Hematopoietic multipotent progenitor cell treated with erythropoietin and hydrocortisone succinate and interleukin-3 and kit ligand, for 6 days (in vitro differentiated cells): Measurements from ENCODE around the gene RSBN1.
A peak's percentile ranks its signal among the peaks of the same experiment; 100 is the strongest.
"Not testable (repeated sequence)": the region's sequence is repeated elsewhere in the genome, so short reads cannot be mapped to it uniquely, and the experiment has no call there.

Source experiments
- DNase-seq: peaks from one replicate; pipeline ENCODE4 v3.0.0-alpha.2; 2015

The RSBN1 gene

DNA sequence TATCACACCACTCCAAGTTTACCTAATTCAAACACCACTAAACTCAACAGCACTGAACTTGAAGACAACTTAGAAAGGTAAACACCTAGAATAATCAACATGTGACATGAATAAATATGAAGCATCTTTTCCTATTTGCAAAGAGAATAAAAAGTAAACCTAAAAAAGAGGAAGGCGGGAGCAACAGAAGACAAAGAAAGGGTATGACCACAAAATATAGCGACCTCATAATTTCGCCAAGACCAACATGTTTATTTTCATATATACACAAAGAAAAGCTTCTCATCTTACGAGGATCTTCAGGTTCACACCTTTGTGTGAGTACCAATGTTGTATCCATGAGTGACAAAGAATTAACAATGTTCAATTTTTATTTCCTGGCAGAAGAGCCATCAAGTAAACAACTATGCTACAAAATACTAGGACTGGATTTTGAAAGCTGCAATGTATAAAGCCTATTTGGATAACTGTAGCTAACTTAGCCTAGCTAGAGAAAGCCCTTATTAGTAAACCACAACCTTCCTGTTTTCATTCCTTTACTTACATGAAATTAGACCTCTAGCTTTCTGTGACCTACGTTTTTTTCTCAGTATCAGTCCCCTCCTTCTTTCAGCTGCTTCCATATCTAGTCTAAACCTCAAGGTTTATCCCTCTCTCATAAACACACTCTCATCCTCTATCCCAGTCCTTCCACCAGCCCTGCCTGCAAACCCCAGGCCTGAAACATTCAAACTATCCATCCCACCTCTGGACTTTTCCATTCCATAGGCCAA lies 31.7 kb downstream of the RSBN1 start:
- peak; percentile 71 for DNase-seq

DNA sequence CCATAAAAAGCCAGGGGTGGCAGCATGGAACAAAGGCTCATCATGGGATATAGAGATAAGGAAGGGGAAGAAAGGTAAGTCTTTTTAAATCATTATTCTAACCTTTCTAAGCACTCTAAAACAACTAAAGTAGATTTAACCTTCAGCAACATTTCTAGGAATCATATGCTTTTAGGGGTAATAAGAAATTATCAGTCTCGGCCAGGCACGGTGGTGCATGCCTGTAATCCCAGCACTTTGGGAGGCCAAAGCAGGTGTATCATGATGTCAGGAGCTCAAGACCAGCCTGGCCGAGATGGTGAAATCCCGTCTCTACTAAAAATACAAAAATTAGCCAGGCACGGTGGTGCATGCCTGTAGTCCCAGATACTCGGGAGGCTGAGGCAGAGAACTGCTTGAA lies 32.7 kb downstream of the RSBN1 start:
- no peak for DNase-seq

DNA sequence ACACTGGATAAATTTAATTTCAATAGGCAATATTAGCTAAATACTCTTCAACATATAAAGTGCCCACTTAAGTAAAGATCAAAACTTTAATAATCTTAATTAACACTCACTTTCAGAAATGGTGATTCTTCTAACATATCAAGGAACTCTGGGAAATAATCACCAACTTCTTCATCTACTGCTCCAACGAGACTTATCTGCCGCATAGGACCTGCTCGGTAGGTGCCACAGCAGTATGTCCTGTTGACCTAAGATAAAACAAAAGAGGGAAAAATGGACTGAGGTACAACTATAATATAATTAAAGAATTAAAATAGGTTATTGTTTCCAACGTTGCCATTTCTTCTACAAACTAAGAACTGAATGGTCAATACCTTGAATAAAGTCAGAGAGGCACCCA lies 34.7 kb downstream of the RSBN1 start:
- DNase-seq = peak; percentile 79

DNA sequence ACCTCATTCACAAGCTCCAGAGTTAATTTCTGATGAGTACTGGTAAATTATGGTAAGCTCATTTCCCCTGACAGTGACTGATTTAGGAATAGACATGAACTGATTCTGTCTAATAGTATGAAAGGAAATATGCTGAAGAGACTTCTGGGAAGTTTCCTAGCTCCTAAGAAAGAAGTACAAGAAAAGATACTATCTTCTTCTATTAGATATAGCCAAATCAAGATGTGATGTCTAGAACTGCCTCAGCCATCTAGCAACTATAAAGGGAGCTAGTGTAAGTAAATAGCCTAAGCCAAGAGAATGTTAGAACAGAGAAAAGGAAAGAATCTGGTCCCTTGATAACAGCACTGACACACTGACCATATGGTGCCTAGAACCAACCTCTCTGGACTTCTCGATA lies 42.2 kb downstream of the RSBN1 start:
- DNase-seq = no peak

DNA sequence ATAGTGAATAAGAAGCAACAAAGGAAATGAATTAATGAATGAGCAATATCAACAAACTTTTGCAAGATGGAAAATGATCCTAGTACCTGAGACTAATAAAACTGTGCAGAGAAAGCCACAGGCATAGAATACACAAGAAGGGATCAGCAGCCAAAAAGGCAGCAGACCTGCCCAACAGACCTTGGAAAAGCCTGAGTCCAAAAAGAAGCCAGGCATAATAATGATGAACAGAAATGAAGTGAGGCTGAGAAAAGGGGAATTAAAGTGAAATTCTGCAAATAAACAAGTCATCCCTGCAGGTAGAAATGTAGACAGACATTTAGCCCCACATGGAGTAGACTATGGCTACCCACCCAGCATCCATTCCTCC lies 42.7 kb downstream of the RSBN1 start:
- no peak for DNase-seq

DNA sequence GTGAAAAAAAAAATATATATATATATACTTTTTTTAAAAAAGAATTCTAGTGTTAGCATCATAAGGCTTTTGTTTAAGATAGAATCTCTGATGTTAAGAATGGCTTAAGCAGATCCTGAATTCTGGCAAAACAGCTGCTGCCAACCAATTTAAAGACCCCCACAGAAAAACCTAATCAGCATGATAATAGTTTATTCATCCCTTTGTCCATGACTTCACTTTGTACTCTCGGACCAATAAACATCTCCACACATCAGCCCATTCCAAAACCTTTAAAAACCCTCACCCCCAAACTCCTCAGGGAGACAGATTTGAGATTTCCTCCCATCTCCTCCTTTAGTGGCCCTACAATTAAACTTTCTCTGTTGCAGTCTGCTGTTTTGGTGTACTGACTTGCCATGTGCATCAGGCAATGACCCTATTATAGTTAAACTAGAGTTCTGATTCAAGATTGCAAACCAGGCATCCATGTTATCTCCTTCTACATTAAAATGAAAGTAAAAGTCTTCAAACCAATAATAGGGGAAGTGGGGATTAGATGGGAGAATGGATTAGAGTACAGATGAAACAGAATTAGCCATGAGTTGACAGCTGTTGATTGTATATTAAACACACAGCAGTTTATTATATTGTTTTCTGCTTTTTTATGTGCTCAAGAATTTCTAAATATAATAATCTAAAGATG lies 43.2 kb downstream of the RSBN1 start:
- DNase-seq = no peak

DNA sequence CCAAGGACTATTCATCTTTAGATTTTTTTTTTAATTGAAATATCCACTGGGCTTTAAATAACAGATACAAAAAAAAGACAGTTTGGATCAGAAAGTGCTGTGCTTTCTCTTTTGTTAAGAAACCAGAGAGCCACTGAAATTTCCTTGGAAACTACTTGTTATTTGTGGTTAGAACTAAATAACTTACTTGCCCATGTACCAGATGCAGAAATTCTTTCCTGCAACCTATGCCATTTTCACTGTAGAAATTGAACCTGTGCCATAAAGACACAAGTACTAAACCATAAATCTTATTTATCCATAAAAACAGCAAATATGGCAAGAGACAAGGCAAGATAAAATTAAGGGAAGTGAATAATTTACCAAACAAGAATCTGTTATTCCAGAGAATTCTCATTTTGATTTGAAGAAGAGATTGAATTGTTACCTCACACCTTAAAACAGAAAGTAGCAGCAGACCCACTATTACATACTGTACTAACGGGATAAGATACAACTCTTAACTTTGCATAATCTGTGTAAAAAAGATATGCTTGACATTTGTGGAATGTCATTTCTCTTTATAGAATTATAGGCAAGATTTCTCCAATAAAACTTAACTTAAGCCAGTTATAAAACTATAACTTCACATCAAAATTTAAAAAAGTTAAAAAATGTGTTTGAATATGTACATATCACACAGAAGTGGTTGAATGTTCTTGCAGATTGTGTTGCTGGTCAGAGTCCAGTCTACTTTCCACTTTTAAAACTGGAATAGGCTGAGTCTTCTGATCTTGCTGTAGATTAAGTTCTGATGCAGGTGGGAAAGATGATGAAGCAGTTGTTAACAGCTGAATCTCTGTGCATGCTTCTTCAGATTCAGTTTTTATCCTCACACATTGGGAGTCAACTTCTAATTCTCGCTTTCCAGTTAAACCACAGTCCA lies 46.7 kb downstream of the RSBN1 start:
- no peak for DNase-seq

DNA sequence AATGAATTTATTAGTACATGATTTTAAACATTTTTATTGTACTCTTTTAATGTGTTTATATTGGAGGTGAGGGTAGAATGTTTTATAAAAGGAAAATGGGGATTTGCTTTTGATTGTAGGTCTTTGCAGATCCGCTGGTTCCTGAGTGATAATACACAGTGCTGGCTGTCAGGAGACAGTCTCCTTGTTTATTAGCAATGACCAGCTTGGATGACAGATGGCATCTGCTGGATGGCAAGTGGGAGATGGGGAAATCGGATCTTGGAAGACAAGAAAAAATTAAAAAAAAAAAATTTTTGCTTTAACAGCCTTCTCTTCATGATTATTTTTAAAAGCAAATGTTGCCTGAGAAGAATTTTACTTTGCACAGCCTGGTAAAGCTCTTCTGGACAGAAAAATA lies 48.6 kb downstream of the RSBN1 start:
- DNase-seq = no peak

DNA sequence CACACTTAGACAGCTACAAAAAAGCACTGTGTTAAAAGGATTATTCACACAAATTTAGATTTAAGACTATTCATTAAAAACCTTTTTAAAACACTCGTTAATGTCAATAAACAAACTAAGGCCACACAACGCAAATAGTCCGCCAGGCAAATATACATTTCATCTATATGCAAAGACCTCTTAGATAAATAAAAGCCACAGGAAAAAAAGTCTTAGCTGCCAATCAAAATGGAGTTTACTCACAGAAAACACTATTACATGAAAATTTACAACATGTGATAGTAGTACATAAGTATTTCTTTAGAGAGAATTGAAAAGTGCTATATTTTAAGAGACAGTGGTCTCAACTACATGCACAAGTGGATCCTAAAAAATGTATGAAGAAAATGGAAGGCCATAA lies 50.3 kb downstream of the RSBN1 start:
- no peak for DNase-seq

DNA sequence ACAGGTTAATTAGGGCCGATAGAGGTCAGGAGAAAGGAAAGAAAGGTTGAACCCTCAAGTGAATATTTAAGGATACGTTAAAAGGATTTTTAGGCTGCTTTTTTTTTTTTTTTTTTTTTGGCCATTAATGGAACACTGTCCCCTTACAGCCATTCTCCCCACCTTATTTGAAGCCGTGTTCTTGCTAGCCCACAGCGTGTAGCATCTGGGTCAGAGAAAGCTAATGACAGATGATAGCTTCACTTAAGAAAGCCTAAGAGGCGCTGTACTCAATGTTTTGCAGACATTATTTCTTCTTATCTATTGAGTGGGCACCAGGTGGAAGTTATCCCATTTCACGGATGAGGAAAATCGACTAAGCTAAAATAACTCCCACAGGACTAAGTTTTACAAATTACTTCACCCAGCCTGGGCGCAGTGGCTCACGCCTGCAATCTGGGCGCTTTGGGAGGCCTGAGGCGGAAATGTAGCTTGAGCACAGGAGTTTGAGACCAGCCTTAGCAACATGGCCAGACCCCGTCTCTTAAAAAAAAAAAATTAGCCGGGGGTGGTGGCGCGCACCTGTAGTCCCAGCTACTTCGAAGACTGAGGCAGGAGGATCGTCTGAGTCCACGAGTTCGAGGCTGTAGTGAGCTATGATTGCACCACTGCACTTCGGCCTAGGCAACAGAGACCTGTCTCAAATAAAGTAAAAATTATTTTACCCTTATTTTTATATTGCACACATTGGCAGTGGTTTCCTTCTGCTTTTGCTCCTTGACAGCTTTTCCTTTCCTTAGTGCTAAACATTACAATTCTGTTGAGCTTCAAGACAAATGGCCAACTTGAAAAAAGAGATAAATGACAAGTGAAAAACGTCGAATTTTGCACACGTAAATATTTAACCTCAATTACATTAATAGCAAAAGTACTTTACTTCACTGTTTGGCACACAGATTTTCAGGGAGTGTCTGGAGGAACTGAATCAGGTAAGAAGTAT lies 51.9 kb downstream of the RSBN1 start:
- DNase-seq = peak; percentile 53

DNA sequence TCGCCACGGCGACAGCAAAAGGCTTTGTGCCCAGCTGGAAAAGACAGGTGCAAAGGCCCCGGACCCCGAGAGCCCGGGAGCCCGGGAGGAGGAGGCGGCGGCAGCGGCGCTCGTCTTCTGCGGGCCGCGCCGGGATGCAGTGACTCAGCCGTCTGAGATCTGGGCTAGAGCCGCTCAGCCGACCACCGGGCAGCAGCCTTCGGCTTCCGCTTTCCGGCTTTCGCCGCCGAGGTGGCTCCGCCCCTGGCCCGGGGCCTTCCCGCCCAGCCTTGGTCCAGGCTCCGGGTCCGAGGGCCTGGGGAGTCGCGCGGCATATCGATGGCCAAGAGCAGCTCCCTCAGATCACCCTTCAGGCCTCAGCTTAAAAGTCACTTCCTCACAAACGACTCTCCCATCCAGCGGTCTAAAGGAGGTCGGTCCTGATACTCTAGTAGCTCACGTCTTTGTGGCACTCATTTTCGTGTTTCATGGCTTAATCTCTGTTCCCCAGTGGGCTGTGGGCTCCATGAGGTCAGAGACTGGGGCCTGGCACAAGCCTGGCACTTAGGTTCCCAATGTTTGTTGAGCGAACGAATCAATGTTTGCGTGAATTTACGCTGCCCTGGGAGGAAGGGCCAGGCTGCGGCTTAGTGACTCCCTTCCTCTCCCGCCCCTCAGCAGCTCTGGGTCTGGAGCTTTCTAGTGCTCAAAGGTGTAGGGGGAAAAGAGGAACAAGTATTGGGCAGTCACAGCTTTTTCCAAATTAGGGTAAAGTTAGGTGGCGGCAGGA lies 52.8 kb downstream of the RSBN1 start, which contains the start of gene PHTF1:
TSS of gene PHTF1 (minus strand) at position 154 of the 769 bp plus-strand sequence. CDS start 783 bp downstream, outside the sequence.
- peak; percentile 88 for DNase-seq

DNA sequence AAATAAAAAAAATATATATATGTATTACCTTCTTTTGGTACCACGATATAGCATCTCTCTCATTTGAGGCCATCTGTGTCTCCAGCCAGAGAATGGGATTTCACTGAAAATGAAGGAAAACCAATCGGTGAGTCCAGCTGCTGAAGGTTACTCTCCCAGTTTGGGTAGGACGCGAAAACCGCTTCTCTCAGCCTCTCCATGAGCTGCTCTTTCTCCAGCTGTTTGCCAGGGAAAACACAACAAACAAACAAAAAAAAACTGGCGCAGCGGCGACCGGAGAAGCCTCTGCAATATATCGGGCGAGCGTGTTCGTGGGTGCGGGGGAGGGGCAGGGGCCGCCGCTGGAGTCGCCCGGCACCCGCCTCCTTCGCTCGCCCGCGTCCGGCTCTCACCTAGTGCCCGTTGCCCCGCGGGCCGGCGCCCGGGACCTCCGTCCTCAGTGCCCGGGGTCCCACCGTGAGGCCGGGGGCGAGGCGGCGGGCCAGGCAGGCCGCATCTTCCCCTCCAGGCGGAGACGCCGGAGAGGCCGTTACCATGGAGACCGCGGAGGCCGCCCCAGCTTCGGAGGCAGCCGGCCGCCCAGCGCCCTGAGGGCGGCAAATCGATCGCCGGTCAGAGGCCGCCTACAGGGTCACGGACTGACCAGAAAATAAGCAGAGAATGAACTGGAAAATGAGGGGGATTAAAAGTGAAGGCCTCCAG lies 53.5 kb downstream of the RSBN1 start:
- DNase-seq = peak; percentile 78

DNA sequence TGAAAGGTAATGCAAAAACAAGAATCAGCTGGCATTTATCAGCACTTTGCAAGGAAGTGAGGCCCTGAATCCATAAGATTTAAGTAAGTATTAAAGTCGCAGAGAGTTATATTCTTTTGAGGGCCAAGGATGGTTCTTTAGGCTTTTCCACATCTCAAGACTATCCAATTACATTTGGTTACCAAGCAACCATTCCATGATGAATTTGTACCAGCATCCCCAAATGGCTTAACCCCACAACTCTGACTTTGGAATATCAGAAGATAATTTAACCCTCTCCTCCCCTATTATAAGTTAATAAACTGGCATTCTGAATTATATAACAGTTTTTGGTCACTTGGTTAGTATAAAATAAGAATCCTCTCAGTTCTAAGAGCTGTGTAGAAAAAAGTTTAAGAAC lies 55.8 kb downstream of the RSBN1 start:
- DNase-seq = no peak

DNA sequence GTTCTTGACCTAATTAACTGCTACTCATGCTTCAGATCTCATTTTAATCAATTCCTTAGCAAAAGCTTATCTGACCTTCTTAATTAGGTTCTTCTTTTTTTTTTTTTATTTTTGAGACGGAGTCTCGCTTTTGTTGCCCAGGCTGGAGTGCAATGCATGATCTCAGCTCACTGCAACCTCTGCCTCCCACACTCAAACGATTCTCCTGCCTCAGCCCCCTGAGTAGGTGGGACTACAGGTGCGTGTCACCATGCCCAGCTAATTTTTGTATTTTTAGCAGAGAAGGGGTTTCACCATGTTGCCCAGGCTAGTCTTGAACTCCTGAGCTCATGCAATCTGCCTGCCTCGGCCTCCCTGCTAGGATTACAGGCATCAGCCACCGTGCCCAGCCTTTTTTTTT lies 58.9 kb downstream of the RSBN1 start:
- not testable (repeated sequence) for DNase-seq

DNA sequence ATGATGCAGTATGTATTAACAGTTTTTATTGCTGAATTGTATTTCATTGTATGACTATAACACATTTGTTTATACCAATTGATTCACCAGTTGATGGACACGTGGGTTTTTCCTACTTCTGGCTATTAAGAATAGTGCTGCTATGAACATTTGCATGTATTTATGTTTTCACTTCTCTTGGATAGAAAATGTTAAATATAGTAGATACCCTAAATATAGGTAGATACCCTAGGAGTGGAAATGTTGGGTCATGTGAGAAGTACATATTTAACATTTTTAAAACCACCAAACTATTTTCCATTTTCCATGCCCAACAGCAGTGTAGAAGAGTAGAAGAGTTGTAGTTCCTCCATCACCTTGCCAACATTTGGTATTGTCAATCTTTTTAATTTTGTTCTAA lies 60.8 kb downstream of the RSBN1 start:
- DNase-seq = no peak

DNA sequence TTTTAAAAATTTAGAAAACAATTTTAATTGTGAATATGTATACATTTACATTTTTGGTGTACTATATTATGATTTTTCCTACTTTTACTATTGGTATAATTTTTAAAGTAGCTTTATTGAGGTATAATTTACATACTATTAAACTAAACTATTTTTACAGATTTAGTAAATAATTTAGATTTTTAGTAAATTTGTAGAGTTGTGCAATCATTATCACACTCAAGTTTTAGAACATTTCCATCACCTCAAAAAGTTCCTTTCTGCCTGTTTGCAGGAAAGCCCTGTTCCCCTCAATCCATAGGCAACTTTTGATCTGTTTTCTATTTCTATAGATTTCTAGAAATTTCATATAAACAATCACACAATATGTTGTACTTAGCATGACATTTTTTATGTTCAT lies 61.2 kb downstream of the RSBN1 start:
- no peak for DNase-seq

DNA sequence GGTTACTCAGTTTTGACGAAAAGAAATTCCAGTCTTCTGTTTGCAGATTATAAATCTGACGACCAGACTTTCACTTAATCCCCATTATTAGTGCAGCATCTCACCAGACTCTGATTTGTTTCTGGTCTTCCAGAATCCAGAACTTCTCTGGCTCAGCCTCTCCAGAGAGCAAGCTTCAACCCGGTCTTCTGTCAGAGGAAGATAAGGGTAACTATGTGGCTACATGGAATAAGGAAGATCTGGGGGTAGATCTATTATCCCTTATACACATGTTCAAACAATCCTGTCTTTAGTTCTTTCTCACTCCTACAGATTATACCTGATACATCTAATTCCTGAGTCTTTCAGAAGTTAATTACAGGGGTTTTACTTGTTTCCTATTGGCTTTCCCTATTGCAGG lies 62.9 kb downstream of the RSBN1 start:
- DNase-seq = no peak

DNA sequence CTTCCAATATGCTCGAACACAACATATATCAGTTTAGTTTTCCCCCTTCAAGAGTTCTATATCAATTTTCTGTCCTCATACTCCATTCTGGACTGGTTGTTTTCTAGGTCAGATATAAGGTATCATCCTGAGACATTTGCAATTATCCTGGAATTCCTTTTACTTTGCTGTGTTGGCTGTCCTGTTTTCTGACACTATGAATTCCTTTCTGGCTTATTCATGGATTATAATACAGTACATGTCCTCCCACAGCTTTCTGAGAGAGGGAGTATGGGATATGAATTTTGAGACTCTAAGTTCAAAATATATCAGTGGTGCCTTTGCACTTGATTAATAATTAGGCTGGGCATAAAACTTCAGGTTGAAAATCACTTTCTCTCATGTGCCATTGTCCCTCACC lies 64.9 kb downstream of the RSBN1 start:
- DNase-seq = no peak

DNA sequence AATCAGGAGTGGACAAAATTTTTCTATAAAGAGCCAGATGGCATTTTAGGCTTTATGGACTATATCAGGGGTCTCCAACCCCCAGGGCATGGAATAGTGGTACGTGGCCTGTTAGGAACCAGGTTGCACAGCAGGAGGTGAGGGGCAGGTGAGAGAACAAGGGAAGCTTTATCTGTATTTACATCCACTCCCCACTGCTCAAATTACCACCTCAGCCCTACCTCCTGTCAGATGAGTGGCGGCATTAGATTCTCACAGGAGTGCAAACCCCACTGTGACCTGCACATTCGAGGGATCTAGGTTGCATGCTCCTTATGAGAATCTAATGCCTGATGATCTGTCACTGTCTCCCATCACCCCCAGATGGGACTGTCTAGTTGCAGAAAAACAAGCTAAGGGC lies 66.9 kb downstream of the RSBN1 start:
- no peak for DNase-seq

DNA sequence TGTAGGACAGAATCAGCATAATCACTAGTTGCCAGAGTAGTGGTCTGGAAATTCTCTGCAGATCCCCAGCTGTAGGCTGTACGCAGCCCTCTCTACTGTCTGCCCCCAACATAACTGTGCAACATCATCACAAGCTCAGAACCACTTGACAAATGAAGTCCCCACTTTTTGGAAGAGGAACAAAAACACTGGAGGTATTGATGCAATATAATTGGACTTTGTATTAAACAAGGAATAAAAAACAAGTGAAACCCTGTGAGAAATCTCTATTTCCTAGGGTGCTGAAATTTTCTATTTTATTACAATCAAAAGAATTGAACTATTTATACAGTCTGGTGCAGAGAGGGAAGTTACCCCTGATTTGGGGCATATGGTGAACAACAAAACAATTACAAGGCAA lies 68.2 kb downstream of the RSBN1 start:
- no peak for DNase-seq

DNA sequence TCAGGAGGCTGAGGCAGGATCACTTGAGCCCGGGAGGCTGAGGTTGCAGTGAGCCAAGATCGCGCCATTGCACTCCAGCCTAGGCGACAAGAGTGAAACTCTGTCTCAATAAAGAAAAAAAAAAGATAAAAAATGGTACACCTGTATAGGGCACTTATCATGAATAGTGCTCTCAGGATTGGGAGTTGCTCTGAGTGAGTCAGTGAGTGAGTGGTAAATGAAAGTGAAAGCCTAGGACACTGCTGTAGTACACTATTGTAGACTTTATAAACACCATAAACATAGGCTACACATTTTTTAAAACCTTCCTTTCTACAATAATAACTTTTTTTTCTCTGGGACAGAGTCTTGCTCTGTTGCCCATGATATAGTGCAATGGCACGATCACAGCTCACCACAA lies 69.8 kb downstream of the RSBN1 start:
- no peak for DNase-seq
